ENCODE data around the gene GBE1. TPM values are rescaled to one million over a fixed set of nuclear protein-coding genes. Genes with fewer than 3 reads are reported as not detected.

Gene GBE1
- total and polyA plus RNA-seq, 10 of the 15 experiments (the other 5 are each of a cell fraction or from before 2014, with no cell fraction given), result 21.4 to 62.2 (median 41.5) TPM

DNA sequence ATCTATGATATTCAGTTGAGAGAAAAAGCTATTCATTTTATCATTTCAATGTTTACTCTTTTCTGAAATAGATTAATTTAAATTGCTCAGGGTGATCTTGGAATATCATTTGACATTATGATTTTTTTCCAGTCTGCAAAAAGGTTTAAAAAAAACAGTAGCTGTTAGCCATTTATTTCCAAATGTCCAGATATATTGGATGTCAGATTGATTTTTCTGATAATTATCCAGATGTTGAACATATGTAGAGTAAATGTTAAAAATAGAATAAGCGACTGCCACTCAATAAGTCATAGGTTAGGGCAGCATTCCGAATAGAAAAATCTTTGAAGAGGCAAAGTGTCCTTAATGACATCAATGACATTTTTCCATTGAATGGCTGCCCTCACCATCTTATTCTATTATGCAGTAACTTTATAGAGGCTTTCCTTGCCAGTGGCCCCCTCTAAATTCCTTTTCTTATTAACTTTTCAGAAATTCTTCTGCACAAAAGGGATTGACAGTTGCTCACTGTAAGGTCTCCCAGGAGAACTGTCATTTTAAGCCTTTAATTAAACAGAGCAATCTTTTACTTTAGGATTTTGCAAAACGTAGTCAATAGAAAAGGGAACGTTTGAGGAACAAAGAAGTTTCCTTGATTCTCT, 316.5 kb downstream of the GBE1 start:
- Histone ChIP-seq H3K4me2 (ENCODE audit: control insufficient read depth, insufficient read depth) (no peak overlapping the region), H3K36me3 (ENCODE audit: control insufficient read depth in 2 of 2, insufficient read depth in 2 of 2, low read length in 1 of 2) (no peaks in the 10 kb centered on the region), H3K9ac (ENCODE audit: control insufficient read depth, insufficient read depth, low read length) (no peak overlapping the region), H2AFZ (ENCODE audit: control insufficient read depth, low read depth, low read length) (no peak overlapping the region), H3K4me1 (ENCODE audit: control insufficient read depth, insufficient read depth, low read length) (no peaks in the 10 kb centered on the region), H3K4me3 (no peak overlapping the region), H3K79me2 (ENCODE audit: control insufficient read depth, insufficient read depth, low read length) (no peaks in the 10 kb centered on the region), H3K27me3 (replicated peaks in 1 of 2; ENCODE audit: control insufficient read depth in 2 of 2, insufficient read depth in 2 of 2, low read length in 1 of 2) (no peaks in the 10 kb centered on the region), H4K20me1 (ENCODE audit: control insufficient read depth, insufficient read depth) (no peaks in the 10 kb centered on the region), H3K27ac (ENCODE audit: control insufficient read depth, insufficient read depth) (no peak overlapping the region), H3K9me3 (replicated peaks; ENCODE audit: control insufficient read depth, insufficient read depth, low read length) (no peaks in the 10 kb centered on the region)
- SMC1A ChIA-PET (ENCODE audit: uncharacterized antibody, unreplicated experiment), result no interaction called here
- POLR2A ChIA-PET, result interaction anchor here (0.6 kb wide), 1 partner anchor 48 kb away, joined by 4 read pairs; no protein-coding TSS in a partner anchor
- DNase-seq (ENCODE audit: low read depth, low spot score) (no peak), FAIRE-seq (no peak), ATAC-seq (no peak)
- 49% methylated on average over 4 of the region's 4 CpGs for WGBS (ENCODE audit: insufficient coverage, insufficient replicate concordance, low lambda C conversion rate, missing lambda C conversion rate)
- BruUV-seq (replicated peaks), result no TSS peak
- CTCF ChIA-PET, result no interaction called here
- intact Hi-C loops (cut with micrococcal nuclease; ENCODE audit: unreplicated experiment) (no loop called here), in situ Hi-C loops (cut with MboI) (no loop called here)
- TF ChIP-seq CHD1 (IDR thresholded peaks at IDR 0.05; ENCODE audit: low read depth, low read length) (no peak), PKNOX1 (IDR thresholded peaks at IDR 0.05) (no peak), EGR1 (IDR thresholded peaks at IDR 0.05; ENCODE audit: borderline replicate concordance in 1 of 2, low read depth in 2 of 2, low read length in 2 of 2) (no peak), CBX3 (IDR thresholded peaks at IDR 0.05; ENCODE audit: borderline replicate concordance, low read depth) (no peak), PML (IDR thresholded peaks at IDR 0.05; ENCODE audit: low read length) (no peak), ELK1 (IDR thresholded peaks at IDR 0.05; ENCODE audit: low read depth, low read length) (no peak), SMARCA5 (IDR thresholded peaks at IDR 0.05) (no peak), PAX8 (IDR thresholded peaks at IDR 0.05) (no peak)
- TF ChIP-seq, protein P1, sequence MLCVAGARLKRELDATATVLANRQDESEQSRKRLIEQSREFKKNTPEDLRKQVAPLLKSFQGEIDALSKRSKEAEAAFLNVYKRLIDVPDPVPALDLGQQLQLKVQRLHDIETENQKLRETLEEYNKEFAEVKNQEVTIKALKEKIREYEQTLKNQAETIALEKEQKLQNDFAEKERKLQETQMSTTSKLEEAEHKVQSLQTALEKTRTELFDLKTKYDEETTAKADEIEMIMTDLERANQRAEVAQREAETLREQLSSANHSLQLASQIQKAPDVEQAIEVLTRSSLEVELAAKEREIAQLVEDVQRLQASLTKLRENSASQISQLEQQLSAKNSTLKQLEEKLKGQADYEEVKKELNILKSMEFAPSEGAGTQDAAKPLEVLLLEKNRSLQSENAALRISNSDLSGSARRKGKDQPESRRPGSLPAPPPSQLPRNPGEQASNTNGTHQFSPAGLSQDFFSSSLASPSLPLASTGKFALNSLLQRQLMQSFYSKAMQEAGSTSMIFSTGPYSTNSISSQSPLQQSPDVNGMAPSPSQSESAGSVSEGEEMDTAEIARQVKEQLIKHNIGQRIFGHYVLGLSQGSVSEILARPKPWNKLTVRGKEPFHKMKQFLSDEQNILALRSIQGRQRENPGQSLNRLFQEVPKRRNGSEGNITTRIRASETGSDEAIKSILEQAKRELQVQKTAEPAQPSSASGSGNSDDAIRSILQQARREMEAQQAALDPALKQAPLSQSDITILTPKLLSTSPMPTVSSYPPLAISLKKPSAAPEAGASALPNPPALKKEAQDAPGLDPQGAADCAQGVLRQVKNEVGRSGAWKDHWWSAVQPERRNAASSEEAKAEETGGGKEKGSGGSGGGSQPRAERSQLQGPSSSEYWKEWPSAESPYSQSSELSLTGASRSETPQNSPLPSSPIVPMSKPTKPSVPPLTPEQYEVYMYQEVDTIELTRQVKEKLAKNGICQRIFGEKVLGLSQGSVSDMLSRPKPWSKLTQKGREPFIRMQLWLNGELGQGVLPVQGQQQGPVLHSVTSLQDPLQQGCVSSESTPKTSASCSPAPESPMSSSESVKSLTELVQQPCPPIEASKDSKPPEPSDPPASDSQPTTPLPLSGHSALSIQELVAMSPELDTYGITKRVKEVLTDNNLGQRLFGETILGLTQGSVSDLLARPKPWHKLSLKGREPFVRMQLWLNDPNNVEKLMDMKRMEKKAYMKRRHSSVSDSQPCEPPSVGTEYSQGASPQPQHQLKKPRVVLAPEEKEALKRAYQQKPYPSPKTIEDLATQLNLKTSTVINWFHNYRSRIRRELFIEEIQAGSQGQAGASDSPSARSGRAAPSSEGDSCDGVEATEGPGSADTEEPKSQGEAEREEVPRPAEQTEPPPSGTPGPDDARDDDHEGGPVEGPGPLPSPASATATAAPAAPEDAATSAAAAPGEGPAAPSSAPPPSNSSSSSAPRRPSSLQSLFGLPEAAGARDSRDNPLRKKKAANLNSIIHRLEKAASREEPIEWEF (IDR thresholded peaks at IDR 0.05; ENCODE audit: insufficient replicate concordance, low read depth, low read length), result no peak
- RAD21 ChIA-PET (ENCODE audit: unreplicated experiment), result no interaction called here
